KOPT-K1 (cell line): ENCODE data around the gene GRM7.

Experiments
- H3K27ac ChIP-seq: fragments of 200-600 bp; sonication (generic); 2 replicates; pipeline ENCODE4 v1.5.1; 2016; ENCODE audit warnings: antibody characterized with exemption, mild to moderate bottlenecking, low read depth, low read length; ENCODE audit not compliant: poor library complexity, severe bottlenecking
- H3K36me3 ChIP-seq: fragments of 200-600 bp; sonication (generic); 2 replicates; pipeline ENCODE4 v1.5.1; 2017; ENCODE audit warnings: antibody characterized with exemption, mild to moderate bottlenecking, low read length, moderate library complexity; ENCODE audit not compliant: insufficient read depth
- H3K9me3 ChIP-seq: fragments of 200-600 bp; sonication (generic); 2 replicates; pipeline ENCODE4 v1.5.1; 2017; ENCODE audit warnings: antibody characterized with exemption, low read length, mild to moderate bottlenecking; ENCODE audit not compliant: insufficient read depth, poor library complexity, severe bottlenecking

The GRM7 gene

GRCh38 chr3:7025581-7026300 lies 164.8 kb downstream of the GRM7 start:
- Histone ChIP-seq H3K27ac (no peak overlapping the region), H3K36me3 (no peaks in the 10 kb centered on the region), H3K9me3 (no peaks in the 10 kb centered on the region)

- Histone ChIP-seq H3K9me3 (no peaks in the 10 kb centered on the region), H3K36me3 (no peaks in the 10 kb centered on the region), H3K27ac (no peak overlapping the region)
These were observed 168.6 kb downstream of the GRM7 start for GRCh38 chr3:7029562-7029961.

GRCh38 chr3:7038394-7038793 lies 177.5 kb downstream of the GRM7 start:
- Histone ChIP-seq H3K9me3 (no peaks in the 10 kb centered on the region), H3K27ac (no peak overlapping the region), H3K36me3 (no peaks in the 10 kb centered on the region)

- Histone ChIP-seq H3K9me3 (no peaks in the 10 kb centered on the region), H3K27ac (no peak overlapping the region), H3K36me3 (no peaks in the 10 kb centered on the region)
These were observed 201.8 kb downstream of the GRM7 start for GRCh38 chr3:7062714-7063113.

GRCh38 chr3:7070461-7070860 lies 209.5 kb downstream of the GRM7 start:
- H3K9me3 ChIP-seq: no peaks in the 10 kb centered on the region
- no peaks in the 10 kb centered on the region for H3K36me3 ChIP-seq
- H3K27ac ChIP-seq: no peak overlapping the region

- Histone ChIP-seq H3K9me3 (no peaks in the 10 kb centered on the region), H3K36me3 (no peaks in the 10 kb centered on the region), H3K27ac (no peak overlapping the region)
These were observed 213.3 kb downstream of the GRM7 start for GRCh38 chr3:7074217-7074616.

- Histone ChIP-seq H3K36me3 (no peaks in the 10 kb centered on the region), H3K9me3 (no peaks in the 10 kb centered on the region), H3K27ac (no peak overlapping the region)
These were observed 214.2 kb downstream of the GRM7 start for GRCh38 chr3:7075117-7075516.

GRCh38 chr3:7075901-7076300 lies 215.0 kb downstream of the GRM7 start:
- Histone ChIP-seq H3K36me3 (no peaks in the 10 kb centered on the region), H3K27ac (no peak overlapping the region), H3K9me3 (no peaks in the 10 kb centered on the region)

GRCh38 chr3:7082244-7082643 lies 221.3 kb downstream of the GRM7 start:
- Histone ChIP-seq H3K27ac (no peak overlapping the region), H3K9me3 (no peaks in the 10 kb centered on the region), H3K36me3 (no peaks in the 10 kb centered on the region)

- Histone ChIP-seq H3K9me3 (no peaks in the 10 kb centered on the region), H3K27ac (no peak overlapping the region), H3K36me3 (no peaks in the 10 kb centered on the region)
These were observed 225.5 kb downstream of the GRM7 start for GRCh38 chr3:7086417-7086816.

- no peaks in the 10 kb centered on the region for H3K9me3 ChIP-seq
- H3K27ac ChIP-seq: no peak overlapping the region
- H3K36me3 ChIP-seq: no peaks in the 10 kb centered on the region
These were observed 234.2 kb downstream of the GRM7 start for GRCh38 chr3:7095116-7095515.

GRCh38 chr3:7100136-7100535 lies 239.2 kb downstream of the GRM7 start:
- no peaks in the 10 kb centered on the region for H3K36me3 ChIP-seq
- no peak overlapping the region for H3K27ac ChIP-seq
- no peaks in the 10 kb centered on the region for H3K9me3 ChIP-seq

- H3K9me3 ChIP-seq: no peaks in the 10 kb centered on the region
- H3K27ac ChIP-seq: no peak overlapping the region
- no peaks in the 10 kb centered on the region for H3K36me3 ChIP-seq
These were observed 245.7 kb downstream of the GRM7 start for GRCh38 chr3:7106635-7107034.

GRCh38 chr3:7112523-7113056 lies 251.7 kb downstream of the GRM7 start:
- no peaks in the 10 kb centered on the region for H3K9me3 ChIP-seq
- H3K27ac ChIP-seq: no peak overlapping the region
- no peaks in the 10 kb centered on the region for H3K36me3 ChIP-seq

- Histone ChIP-seq H3K9me3 (no peaks in the 10 kb centered on the region), H3K36me3 (no peaks in the 10 kb centered on the region), H3K27ac (no peak overlapping the region)
These were observed 283.9 kb downstream of the GRM7 start for GRCh38 chr3:7144697-7145308.

GRCh38 chr3:7146529-7146928 lies 285.6 kb downstream of the GRM7 start:
- no peak overlapping the region for H3K27ac ChIP-seq
- no peaks in the 10 kb centered on the region for H3K9me3 ChIP-seq
- H3K36me3 ChIP-seq: no peaks in the 10 kb centered on the region
